GM21390 (cell line): ENCODE data around the gene MAP7D1.
"Not testable (repeated sequence)": the region's sequence is repeated elsewhere in the genome, so short reads cannot be mapped to it uniquely, and the experiment has no call there.

ENCODE experiments used
- ATAC-seq: cut with Tn5 transposase; IDR thresholded peaks from one replicate; pipeline ENCODE4 v1.9.1; 2021; ENCODE audit not compliant: unreplicated experiment

MAP7D1 gene

DNA sequence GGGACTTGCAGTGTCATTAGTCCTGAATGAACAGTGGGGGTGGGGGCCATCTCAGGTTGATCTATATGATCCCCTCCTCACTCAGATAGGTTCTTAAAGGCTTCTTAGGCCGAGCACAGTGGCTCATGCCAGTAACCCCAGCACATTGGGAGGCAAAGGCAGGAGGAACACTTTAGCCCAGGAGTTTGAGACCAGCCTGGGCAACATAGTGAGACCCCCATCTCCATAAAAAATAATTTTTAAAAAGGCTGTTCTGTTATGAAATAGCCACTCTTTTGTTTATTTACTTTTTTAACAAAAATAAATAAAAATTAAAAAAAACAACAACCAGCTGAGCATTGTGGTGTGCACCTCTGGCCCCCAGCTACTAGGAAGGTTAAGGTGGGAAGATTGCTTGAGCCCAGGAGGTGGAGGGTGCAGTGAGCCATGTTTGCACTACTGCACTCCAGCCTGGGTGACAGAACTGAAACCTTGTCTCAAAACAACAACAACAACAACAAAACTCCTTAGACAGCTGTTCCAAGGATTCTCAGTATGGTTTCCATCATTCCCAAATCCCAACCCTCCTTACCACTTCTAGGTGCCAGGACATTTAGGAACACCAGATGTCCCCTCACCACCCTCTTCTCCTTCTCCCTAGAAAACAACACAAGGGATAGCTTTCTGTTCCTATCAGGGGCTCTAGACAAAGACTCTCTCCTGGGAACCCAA lies 4.7 kb upstream of the MAP7D1 start:
- no peak for ATAC-seq

DNA sequence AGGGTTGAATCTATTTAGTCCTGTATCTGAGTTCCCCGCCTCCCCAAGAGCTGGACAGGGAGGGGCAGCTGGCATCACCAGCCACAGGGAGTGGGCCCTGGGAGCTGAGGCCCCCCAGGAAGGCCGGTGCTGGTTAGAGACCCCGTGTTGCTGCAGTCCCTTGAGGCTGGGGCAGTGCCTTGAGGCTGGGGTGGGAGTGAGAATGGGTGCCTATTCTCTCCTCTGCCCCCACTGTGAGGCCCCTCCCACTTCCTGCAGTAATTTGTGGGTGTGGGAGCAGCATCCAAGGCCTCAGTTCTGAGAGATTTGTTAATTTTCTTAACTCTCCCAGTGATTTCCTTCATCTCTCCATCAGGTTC lies 4.1 kb upstream of the MAP7D1 start:
- no peak for ATAC-seq

DNA sequence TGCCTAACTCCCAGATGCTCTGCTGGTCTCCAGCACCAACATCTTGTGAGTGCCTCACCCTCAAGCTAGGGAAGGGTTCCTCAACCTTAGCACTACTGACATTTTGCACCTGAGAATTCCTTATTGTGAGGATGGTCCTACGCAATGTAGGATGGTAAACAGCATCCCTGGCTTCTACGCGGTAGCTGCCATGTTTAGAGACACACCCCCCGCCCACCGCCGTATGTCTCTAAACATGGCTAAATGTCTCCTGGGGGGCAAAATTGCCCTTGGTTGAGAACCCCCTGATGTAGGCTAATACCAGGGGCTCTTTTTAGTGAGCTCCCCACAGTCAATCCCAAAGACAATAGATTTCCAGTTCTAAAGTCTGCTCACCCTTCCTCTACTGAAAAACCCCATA lies 2.5 kb upstream of the MAP7D1 start:
- ATAC-seq: no peak

DNA sequence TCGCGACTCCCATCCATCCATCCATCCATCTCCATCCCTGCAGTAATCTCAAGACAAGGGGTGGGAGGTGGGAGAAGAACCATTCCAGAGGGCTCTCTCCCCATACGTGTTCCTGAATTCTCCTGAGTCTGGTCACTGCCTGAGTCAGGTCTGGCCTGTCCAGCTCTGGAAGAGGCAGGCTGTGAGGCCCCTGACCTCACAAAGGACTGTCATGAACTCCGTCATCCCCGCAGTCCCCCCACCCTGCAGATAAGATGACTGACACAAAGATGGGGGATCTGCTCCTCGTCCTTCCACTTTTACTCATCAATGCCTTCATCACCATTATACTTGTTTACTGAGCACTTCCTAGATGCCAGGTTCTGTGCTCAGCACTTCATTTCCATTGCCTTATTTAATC lies 1.6 kb upstream of the MAP7D1 start:
- ATAC-seq: no peak

DNA sequence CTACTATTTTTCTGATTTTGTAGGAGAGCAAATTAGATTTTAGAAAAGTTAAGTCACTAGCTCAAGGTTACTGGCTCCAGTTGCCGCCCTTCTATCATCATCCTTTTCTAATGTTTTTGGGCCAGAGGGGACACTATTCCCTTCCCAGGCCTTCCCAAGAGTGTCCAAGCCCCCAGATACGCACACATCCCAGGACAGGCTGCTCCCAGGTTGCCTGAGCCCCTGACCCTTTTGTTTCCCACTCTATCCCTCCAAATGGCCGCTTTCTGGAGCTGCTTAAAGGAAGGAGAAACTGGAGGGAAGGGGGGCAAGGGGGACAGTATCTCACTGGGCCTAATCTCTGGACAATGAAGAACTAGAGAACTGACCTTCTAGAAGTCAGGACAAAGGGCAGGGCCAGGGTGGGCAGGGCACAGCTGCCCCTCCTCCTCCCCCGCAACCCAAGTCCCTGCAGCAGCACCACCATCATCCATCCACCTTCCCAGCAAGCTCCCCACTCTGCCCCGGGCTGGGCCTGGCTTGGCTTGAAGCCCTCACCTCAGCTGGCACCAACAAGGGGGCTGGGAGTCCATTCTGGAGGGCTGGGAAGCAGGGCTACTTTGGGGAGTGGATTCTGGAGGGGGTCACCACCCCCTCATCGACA lies 1.1 kb upstream of the MAP7D1 start:
- no peak for ATAC-seq

DNA sequence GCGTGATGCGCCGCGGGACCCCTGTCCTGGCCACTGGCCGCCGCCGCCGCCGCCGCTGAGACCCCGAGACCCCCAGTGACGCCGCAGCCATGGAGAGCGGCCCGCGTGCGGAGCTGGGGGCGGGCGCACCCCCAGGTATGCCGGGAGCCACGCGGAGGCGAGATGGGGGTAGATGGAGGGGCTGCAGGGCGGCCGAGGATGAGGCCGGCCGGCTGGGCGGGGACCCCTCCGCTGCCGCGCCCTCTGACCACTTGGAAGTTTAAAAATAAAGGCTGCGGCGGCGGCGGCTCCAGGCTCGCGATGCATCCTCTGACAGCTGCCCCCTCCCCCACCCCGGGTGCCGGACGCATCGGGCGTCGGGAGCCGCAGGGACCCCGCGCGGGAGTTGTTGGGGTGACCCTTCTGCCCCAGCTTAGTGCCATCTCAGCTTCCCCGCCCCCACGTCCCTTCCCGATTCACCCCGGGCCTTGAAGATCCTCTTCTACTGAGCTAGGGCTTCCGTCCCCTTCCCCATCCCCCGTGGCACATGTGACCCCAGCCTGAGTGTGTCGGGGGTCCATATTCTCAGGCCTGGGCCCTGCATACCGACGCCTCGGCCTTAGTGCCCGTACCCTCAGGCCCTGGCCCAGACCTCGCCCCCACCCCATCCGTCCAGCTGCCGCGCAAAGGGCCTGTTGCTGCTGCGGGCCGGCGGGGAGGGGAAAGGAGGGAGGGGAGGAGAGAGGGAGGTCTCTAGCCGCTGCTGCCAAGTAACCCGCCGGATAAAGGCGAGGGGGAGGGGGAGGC lies 562 bp downstream of the MAP7D1 start:
- ATAC-seq: peak; percentile 1

DNA sequence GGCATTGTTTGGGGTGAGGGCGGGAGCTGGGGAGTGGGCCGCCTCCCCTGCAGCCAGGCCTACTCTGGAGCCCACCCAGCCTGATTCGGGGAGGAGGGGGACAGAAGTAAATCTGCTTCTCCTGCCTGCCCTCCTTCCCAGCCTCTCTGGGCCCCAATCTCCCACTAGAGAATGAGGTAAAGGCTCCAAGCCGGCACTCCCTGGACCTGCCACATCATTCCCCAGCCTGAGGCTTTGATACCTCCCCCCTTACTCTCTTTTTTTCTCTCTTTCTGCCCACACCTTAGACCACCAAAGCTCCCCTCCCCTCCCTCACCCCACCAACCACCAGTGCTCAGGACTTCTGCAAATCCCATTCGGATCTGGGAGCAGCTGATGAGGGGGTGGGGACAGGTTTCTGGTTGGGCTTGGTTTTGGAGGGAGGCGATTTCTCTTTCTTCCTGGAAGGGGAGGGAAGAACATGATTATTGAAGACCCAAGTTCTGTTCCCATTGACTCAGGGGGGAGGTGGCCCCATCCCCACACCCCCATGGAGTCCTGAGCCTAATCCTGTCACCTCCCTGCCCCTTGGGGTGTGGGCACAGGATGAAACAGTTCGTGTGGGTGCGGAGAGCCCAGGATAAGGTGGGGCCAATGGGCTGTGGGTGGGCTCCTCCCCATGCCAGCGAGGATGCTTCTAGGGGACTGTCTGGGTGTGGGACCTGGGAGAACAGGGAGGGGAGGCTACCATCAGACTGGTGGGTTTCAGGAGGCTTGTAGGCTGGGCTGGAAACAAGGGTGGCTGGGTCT lies 1.3 kb downstream of the MAP7D1 start:
- ATAC-seq: no peak

DNA sequence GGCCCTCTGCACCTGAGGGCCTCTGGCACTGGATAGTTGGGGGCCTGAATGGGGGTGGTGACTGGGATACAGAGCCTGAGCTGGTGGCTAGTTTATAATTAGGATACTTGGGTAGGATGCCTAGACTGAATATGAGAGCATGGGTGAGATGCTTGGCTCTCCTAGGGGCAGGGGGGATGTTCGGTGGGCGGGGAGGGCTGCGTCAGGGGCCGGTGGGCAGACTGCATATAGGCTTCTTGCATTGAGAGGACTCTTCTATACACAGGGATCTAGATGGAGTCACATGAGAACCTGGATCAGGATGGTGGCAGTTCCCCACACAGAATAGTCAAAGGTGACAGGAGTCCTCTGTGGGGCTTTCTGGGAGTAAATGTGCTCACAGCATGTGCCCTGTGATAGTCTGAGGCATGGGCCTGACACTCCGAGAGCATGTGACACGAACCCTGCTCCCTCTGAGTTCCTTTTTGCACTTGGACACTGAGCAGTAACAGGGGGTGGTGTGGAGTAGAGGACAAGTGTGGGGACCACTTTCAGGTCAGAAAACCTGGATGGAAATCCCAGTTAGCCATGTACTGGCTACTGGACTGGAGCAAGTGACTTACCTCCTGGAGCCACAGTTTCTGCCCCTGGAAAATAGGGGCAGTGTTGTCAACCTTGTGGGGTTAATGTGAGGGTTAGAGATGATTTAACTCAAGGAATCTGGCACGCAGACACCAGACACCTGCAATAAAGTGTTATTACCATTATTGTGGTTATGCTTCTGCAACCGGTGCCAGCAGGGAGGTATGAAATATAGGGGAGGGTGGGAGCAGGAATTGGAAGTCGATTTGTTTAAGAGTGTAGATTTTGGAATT lies 2.2 kb downstream of the MAP7D1 start:
- ATAC-seq: no peak

DNA sequence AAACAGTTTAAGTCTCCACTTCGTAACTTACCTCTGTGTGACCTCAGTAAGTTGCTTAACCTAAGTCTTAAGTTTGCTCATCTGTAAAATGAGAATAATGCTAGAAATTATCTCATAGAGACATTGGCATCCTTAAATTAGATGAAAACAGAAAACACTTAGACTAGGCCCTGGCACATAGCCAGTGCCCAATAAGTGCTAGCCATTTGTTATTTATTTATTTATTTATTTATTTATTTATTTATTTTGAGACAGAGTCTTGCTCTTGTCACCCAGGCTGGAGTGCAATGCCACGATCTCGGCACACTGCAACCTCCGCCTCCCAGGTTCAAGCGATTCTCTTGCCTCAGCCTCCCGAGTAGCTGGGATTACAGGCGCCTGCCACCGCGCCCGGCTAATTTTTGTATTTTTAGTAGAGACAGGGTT lies 2.9 kb downstream of the MAP7D1 start:
- ATAC-seq: not testable (repeated sequence)

DNA sequence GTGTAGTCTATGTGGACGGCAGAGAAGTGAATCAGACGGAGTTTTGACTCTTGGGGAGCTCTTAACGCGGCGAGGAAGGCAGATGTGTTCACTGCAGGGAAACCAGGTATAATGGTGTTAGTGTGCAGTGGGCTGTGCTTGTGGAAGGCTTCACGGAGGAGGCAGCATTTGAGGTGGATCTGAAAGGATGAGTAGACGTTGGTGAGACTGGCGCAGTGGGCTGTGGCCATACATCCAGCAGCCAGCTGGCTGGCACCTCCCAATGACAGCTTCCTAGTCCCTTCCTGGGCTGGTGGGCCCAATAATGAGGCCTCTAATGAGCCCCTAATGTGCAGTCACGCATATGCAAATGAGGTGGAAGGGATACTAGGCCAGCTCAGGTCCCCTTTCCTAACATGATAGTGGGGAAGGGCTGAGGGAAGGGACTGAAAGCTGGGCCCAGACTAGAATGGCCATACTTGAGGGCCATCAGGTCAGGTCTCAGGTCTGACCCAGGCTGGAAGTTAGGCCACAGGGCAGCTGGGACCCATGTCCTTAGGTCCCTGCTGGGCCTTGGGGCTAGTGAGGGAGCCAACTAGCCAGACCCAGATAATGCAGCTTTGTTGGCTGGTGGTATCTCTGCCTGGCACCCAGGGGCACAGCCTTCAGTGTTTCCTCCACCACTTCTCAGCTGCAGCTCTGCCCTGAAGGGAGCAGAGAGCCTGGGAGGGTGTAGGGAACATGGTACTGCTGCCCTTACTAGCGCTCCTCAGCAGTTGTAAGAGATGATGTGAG lies 3.8 kb downstream of the MAP7D1 start:
- no peak for ATAC-seq

DNA sequence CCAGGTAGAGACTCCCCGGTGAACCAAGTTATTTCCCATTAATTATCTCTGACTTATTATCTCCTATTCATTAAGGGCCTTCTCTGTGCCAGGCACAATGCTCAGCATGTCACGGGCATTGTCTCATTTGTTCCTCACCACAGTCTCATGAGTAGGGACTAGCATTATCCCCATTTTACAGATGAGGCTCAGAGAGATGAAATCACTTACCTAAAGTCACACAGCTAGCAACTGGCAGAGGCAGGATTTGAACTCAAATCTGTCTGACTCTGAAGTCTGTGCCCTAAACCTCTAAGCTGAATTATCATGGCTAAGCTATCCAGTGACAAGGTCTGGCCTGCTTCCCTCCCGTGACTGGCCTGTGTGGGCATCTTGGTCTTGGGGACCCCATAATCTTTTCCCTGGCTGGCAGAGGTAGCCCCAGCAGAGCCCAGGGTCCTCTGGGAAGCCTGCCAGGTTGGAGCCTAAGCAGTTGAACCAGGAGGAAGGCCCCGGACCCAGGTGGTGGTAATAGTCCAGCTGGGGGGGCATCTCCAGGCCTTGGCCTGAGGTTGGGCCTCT lies 4.5 kb downstream of the MAP7D1 start:
- no peak for ATAC-seq

DNA sequence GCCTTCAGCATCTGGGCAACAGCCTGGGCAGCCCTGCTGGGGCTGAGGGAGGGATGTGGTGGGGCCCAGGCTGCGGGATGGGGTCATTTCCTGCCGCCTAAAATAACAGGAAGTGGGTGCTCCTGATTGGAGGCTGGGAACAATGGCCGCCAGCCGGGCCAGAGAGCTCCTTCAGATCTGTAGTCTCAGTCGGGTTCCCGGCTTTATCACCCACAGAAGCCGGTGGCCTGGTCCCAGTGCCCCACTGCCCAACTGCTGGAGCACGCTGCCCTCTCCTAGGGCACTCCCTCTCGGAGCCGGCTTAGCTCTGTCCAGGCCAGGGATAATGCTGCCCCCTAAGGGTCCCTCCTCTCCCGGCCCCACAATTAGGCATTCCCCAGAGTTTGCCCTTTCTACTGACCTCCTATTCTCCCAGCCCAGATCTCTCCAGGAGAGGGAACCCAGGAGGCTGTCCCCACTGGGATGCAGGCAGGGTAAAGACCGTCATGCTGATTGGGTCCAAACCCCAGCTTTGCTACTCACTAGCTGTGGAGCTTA lies 5.1 kb downstream of the MAP7D1 start:
- no peak for ATAC-seq

DNA sequence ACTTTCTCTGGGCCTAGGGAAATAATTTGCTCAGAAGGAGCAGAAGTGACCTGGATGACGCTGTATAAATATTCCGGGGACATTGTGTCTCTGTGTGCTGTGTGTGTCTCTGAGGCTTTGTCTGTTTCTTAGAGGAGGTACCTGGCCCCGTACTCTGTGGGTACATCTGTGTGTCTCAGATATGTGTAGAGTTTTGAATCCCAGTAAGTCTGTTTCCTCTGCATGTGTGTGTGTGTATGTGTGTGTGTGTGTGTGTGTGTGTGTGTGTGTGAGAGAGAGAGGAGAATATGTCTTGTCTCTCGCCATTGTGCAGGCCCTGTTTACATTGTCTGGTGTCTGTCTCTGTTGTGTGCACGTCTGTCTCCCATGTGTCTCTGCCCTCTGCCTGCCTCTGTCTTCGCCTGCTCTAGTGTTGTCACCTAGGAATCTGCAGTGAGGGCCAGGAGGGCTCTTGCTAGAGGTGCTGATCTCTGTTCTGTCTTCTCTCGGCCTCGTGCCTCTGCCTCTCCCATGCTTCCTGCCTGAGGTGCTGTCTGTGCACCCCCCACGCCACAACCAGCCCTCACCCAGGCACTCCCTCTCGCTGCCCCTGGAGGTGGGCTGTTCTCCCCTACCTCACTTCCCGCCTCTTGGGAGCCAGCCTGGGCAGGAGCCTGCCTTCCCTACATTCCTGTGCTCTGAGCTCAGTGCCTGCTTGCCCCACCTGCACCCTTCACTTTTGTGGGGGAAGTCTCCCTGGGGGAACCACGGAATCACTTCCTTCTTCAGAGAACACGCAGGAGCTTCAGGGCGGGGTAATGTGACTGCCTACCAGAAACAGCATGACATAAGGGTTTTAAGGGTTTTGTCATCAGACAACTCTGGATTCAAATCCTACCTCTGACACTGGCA lies 5.9 kb downstream of the MAP7D1 start:
- ATAC-seq: peak; percentile 52

DNA sequence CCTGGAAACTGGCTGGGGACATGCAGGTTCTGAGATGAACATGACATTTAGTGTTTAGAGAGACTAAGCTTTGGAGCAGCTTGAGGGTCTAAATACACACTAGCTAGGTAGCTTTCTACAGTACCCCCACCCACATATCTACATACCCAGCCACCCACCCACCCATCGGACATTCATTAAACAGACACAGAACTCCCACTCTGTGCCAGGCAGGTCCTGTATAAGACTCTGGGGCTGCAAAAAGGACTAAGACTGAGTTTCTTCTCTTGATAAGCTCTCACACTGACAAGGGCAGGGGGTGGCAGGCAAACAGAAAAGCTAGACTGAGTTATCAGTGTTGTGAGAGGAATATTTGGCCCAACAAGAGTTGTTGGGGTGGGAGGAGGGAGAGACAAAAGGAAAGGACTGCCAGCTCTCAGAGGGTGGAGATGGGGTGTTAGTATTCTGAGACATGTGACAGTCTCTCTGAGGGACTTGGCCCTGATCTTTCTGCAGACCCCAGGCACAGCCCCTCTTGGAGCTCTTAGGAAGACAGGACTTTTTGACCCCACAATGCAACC lies 6.8 kb downstream of the MAP7D1 start:
- ATAC-seq: no peak

DNA sequence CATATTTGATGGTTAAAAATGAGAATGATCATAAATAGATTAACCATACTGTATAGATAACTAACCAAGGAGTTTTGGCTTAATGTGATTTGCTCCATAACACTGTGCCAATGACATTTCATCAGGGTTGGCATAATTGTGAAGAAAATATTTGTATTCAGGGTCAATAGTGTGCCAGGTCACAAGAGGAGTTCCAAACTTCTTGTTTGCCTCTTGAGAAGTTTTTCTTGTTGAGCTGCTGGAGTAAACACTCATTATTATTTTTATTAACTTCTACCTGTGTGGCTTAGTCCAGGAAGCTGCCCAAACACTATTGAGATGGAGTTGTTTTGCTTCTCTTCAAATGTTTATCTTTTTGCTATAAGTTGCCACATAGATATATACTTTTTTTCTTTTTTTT lies 7.5 kb downstream of the MAP7D1 start:
- ATAC-seq: no peak

DNA sequence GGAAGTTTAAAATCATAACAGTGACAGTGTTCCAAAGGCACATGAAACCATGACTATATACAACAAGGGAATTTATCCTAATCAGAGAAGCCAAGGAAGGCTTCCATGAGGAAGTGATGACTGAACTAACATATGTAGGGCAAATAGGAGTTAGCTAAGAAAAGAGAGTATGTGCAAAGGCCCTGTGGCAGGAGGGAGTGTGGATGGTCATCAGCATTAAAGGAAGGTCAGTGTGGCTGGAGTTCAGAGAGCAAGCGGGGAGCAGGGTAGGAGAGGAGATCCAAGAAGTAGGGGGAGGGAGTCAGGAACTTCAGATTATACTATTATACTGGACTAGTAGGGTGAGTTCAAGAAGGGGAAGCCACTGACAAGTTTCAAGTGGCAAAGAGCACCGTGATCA lies 8.4 kb downstream of the MAP7D1 start:
- no peak for ATAC-seq

DNA sequence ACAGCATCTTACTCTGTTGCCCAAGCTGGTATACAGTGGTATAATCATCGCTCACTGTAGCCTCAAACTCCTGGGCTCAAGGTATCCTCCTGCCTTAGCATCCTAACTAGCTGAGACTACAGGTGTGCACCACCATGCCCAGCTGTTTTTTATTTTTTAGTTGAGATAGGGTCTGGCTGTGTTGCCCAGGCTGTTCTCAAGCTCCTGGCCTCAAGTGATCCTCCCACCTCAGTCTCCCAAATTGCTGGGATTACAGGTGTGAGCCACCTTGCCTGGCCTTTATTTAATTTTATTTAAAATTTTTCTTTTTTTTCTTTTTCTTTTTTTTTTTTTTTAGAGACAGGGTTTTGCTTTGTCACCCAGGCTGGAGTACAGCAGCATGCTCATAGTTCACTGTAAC lies 9.2 kb downstream of the MAP7D1 start:
- ATAC-seq: no peak

DNA sequence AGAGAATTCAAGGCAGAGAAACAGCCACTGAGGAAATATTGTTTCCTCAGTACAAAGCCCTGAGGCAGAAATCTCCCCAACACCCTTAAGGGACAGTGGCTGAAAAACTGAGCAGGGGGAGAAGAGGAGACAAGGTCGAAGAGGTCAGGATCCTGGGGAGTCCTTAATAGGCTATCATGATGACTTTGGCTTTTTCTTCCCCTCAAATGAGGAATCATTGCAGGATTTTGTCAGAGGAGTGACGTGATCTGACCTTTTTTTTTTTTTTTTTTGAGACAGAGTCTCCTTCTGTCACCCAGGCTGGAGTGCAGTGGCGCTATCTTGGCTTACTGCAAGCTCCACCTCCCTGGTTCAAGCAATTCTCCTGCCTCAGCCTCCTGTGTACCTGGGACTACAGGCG lies 10.2 kb downstream of the MAP7D1 start:
- no peak for ATAC-seq
